Measurements from ENCODE around the gene ERCC4.

Gene ERCC4

GRCh38 chr16:13997933-13998332 is 78.0 kb downstream of the ERCC4 start:
- Histone ChIP-seq H3K4me2 (ENCODE audit: low read length) (no peak overlapping the region), H4K12ac (ENCODE audit: low read depth, low read length) (no peak overlapping the region), H3K36me3 (ENCODE audit: control insufficient read depth in 1 of 2, insufficient read depth in 2 of 2, low read length in 2 of 2) (no peaks in the 10 kb centered on the region), H4K8ac (ENCODE audit: low read depth, low read length) (no peak overlapping the region), H4K91ac (ENCODE audit: low read depth, low read length) (no peak overlapping the region), H3K27ac (ENCODE audit: low read depth, low read length) (no peak overlapping the region), H3K9ac (ENCODE audit: low read length) (no peak overlapping the region), H3K4me1 (ENCODE audit: control insufficient read depth in 1 of 2, insufficient read depth in 2 of 2, low read length in 2 of 2) (peaks cover 1 to 2% of the 10 kb centered on the region in 2 experiments), H3K9me3 (ENCODE audit: insufficient read depth, low read depth, low read length) (no peaks in the 10 kb centered on the region), H3K4me3 (ENCODE audit: low read depth, low read length) (no peak overlapping the region), H3K18ac (ENCODE audit: low read length) (no peak overlapping the region), H2AK5ac (ENCODE audit: low read length) (no peak overlapping the region), H2AFZ (ENCODE audit: insufficient read depth, low read length, poor library complexity) (no peak overlapping the region), H3K4ac (ENCODE audit: low read depth, low read length) (no peak overlapping the region), H3K79me2 (ENCODE audit: control insufficient read depth, insufficient read depth, low read length, poor library complexity) (no peaks in the 10 kb centered on the region), H2BK120ac (ENCODE audit: insufficient read depth, low read length, poor library complexity) (no peak overlapping the region), H3K79me1 (ENCODE audit: low read length) (no peaks in the 10 kb centered on the region), H2BK12ac (ENCODE audit: low read length) (no peak overlapping the region), H3K14ac (ENCODE audit: low read length) (no peak overlapping the region), H3K27me3 (ENCODE audit: insufficient read depth, low read length) (no peaks in the 10 kb centered on the region), H3K23ac (ENCODE audit: low read length) (no peak overlapping the region), H2BK5ac (ENCODE audit: low read depth, low read length, poor library complexity) (no peak overlapping the region)
- DNase-seq: no peak
- no CpG with 5 or more reads among the region's 5 CpGs for WGBS (ENCODE audit: extremely low coverage, insufficient coverage, insufficient read length)

GRCh38 chr16:13999071-13999894 is 79.3 kb downstream of the ERCC4 start:
- Histone ChIP-seq H3K14ac (ENCODE audit: low read length) (no peak overlapping the region), H3K36me3 (ENCODE audit: control insufficient read depth in 1 of 2, insufficient read depth in 2 of 2, low read length in 2 of 2) (no peaks in the 10 kb centered on the region), H4K12ac (ENCODE audit: low read depth, low read length) (no peak overlapping the region), H3K9me3 (ENCODE audit: insufficient read depth, low read depth, low read length) (no peaks in the 10 kb centered on the region), H3K23ac (ENCODE audit: low read length) (no peak overlapping the region), H3K9ac (ENCODE audit: low read length) (no peak overlapping the region), H3K79me2 (ENCODE audit: control insufficient read depth, insufficient read depth, low read length, poor library complexity) (no peaks in the 10 kb centered on the region), H3K4me3 (ENCODE audit: low read depth, low read length) (no peak overlapping the region), H2BK5ac (ENCODE audit: low read depth, low read length, poor library complexity) (no peak overlapping the region), H3K4ac (ENCODE audit: low read depth, low read length) (no peak overlapping the region), H3K27me3 (ENCODE audit: insufficient read depth, low read length) (no peaks in the 10 kb centered on the region), H2AK5ac (ENCODE audit: low read length) (no peak overlapping the region), H2AFZ (ENCODE audit: insufficient read depth, low read length, poor library complexity) (no peak overlapping the region), H3K18ac (ENCODE audit: low read length) (no peak overlapping the region), H4K8ac (ENCODE audit: low read depth, low read length) (no peak overlapping the region), H2BK120ac (ENCODE audit: insufficient read depth, low read length, poor library complexity) (no peak overlapping the region), H3K79me1 (ENCODE audit: low read length) (no peaks in the 10 kb centered on the region), H3K4me2 (ENCODE audit: low read length) (no peak overlapping the region), H2BK12ac (ENCODE audit: low read length) (no peak overlapping the region), H3K4me1 (ENCODE audit: control insufficient read depth in 1 of 2, insufficient read depth in 2 of 2, low read length in 2 of 2) (peaks cover 6 to 13% of the 10 kb centered on the region in 2 experiments), H3K27ac (ENCODE audit: low read depth, low read length) (no peak overlapping the region), H4K91ac (ENCODE audit: low read depth, low read length) (no peak overlapping the region)
- no CpG with 5 or more reads among the region's 10 CpGs for WGBS (ENCODE audit: extremely low coverage, insufficient coverage, insufficient read length)
- DNase-seq: no peak

DNA sequence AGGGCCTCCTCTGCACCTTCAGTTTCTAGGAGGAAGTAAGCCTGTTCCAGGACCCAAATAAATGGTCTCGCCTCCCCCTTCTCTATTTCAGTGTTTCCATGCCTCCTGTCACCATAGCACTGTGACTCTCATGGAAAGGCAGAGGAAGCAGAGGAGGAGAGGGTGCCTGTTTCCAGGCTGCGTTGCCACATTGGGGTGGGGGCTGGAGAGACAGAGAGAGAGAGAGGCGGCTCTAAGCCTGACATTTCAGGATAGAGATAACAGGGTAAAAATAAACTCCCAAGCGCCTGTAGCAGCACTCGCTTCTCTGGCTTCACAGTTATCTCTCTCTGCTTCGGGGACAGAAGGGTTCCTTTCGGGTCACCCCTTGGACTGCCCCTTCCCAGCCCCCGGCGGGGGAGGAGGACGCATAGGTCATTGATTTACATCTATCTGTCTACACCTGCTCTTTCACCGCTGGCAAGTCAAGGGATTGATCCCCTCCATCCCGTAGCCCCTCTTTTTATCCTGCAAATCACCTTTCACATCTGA is 80.0 kb downstream of the ERCC4 start:
- no peak overlapping the region for H3K4me2 ChIP-seq (ENCODE audit: low read length)
- H2BK12ac ChIP-seq (ENCODE audit: low read length): no peak overlapping the region
- H3K4me3 ChIP-seq (ENCODE audit: low read depth, low read length): no peak overlapping the region
- H4K91ac ChIP-seq (ENCODE audit: low read depth, low read length): no peak overlapping the region
- no peak overlapping the region for H3K23ac ChIP-seq (ENCODE audit: low read length)
- no peaks in the 10 kb centered on the region for H3K79me2 ChIP-seq (ENCODE audit: control insufficient read depth, insufficient read depth, low read length, poor library complexity)
- no peak overlapping the region for H4K12ac ChIP-seq (ENCODE audit: low read depth, low read length)
- H3K36me3 ChIP-seq (ENCODE audit: control insufficient read depth in 1 of 2, insufficient read depth in 2 of 2, low read length in 2 of 2): no peaks in the 10 kb centered on the region
- H2AFZ ChIP-seq (ENCODE audit: insufficient read depth, low read length, poor library complexity): no peak overlapping the region
- H3K9me3 ChIP-seq (ENCODE audit: insufficient read depth, low read depth, low read length): no peaks in the 10 kb centered on the region
- no peak overlapping the region for H2BK5ac ChIP-seq (ENCODE audit: low read depth, low read length, poor library complexity)
- no peak overlapping the region for H3K4ac ChIP-seq (ENCODE audit: low read depth, low read length)
- no peak overlapping the region for H3K14ac ChIP-seq (ENCODE audit: low read length)
- peaks cover 6 to 17% of the 10 kb centered on the region in 2 experiments for H3K4me1 ChIP-seq (ENCODE audit: control insufficient read depth in 1 of 2, insufficient read depth in 2 of 2, low read length in 2 of 2)
- H3K18ac ChIP-seq (ENCODE audit: low read length): no peak overlapping the region
- no peak for DNase-seq
- H3K79me1 ChIP-seq (ENCODE audit: low read length): no peaks in the 10 kb centered on the region
- WGBS (ENCODE audit: extremely low coverage, insufficient coverage, insufficient read length): no CpG with 5 or more reads among the region's 12 CpGs
- H4K8ac ChIP-seq (ENCODE audit: low read depth, low read length): no peak overlapping the region
- no peak overlapping the region for H2BK120ac ChIP-seq (ENCODE audit: insufficient read depth, low read length, poor library complexity)
- H3K27me3 ChIP-seq (ENCODE audit: insufficient read depth, low read length): no peaks in the 10 kb centered on the region
- no peak overlapping the region for H2AK5ac ChIP-seq (ENCODE audit: low read length)
- H3K9ac ChIP-seq (ENCODE audit: low read length): no peak overlapping the region
- H3K27ac ChIP-seq (ENCODE audit: low read depth, low read length): no peak overlapping the region

- no peak overlapping the region for H3K4me3 ChIP-seq (ENCODE audit: low read depth, low read length)
- no peaks in the 10 kb centered on the region for H3K27me3 ChIP-seq (ENCODE audit: insufficient read depth, low read length)
- H4K8ac ChIP-seq (ENCODE audit: low read depth, low read length): no peak overlapping the region
- no peaks in the 10 kb centered on the region for H3K79me2 ChIP-seq (ENCODE audit: control insufficient read depth, insufficient read depth, low read length, poor library complexity)
- H3K9me3 ChIP-seq (ENCODE audit: insufficient read depth, low read depth, low read length): no peaks in the 10 kb centered on the region
- H3K14ac ChIP-seq (ENCODE audit: low read length): no peak overlapping the region
- H3K27ac ChIP-seq (ENCODE audit: low read depth, low read length): no peak overlapping the region
- no peak overlapping the region for H3K4me2 ChIP-seq (ENCODE audit: low read length)
- H3K18ac ChIP-seq (ENCODE audit: low read length): no peak overlapping the region
- no peak overlapping the region for H2AFZ ChIP-seq (ENCODE audit: insufficient read depth, low read length, poor library complexity)
- H2BK5ac ChIP-seq (ENCODE audit: low read depth, low read length, poor library complexity): no peak overlapping the region
- H2BK12ac ChIP-seq (ENCODE audit: low read length): no peak overlapping the region
- DNase-seq: no peak
- no peak overlapping the region for H2AK5ac ChIP-seq (ENCODE audit: low read length)
- no CpG with 5 or more reads among the region's 10 CpGs for WGBS (ENCODE audit: extremely low coverage, insufficient coverage, insufficient read length)
- H4K91ac ChIP-seq (ENCODE audit: low read depth, low read length): no peak overlapping the region
- H3K36me3 ChIP-seq (ENCODE audit: control insufficient read depth in 1 of 2, insufficient read depth in 2 of 2, low read length in 2 of 2): no peaks in the 10 kb centered on the region
- H3K23ac ChIP-seq (ENCODE audit: low read length): no peak overlapping the region
- H2BK120ac ChIP-seq (ENCODE audit: insufficient read depth, low read length, poor library complexity): no peak overlapping the region
- H3K4me1 ChIP-seq (ENCODE audit: control insufficient read depth in 1 of 2, insufficient read depth in 2 of 2, low read length in 2 of 2): peaks cover 6 to 17% of the 10 kb centered on the region in 2 experiments
- H3K9ac ChIP-seq (ENCODE audit: low read length): no peak overlapping the region
- no peak overlapping the region for H4K12ac ChIP-seq (ENCODE audit: low read depth, low read length)
- H3K79me1 ChIP-seq (ENCODE audit: low read length): no peaks in the 10 kb centered on the region
- H3K4ac ChIP-seq (ENCODE audit: low read depth, low read length): no peak overlapping the region
Measured at GRCh38 chr16:14001521-14001920, 81.6 kb downstream of the ERCC4 start.

Measured in trophoblast cell (in vitro differentiated cells and primary cell).